ENCODE results near the gene COL27A1.
"Not testable (repeated sequence)": the region's sequence is repeated elsewhere in the genome, so short reads cannot be mapped to it uniquely, and the experiment has no call there.

COL27A1 gene

GRCh38 chr9:114320710-114321109 lies 165.4 kb downstream of the COL27A1 start:
- DNase-seq (ENCODE audit: low read depth, low spot score): not testable (repeated sequence)

GRCh38 chr9:114321759-114322158 lies 166.4 kb downstream of the COL27A1 start:
- DNase-seq (ENCODE audit: low read depth, low spot score): no peak

GRCh38 chr9:114322160-114322818 lies 167.0 kb downstream of the COL27A1 start:
- DNase-seq (ENCODE audit: low read depth, low spot score): not testable (repeated sequence)

- not testable (repeated sequence) for DNase-seq (ENCODE audit: low read depth, low spot score)
These were observed 167.6 kb downstream of the COL27A1 start, which contains the start of gene ORM1 for GRCh38 chr9:114322831-114323531. ORM1 (plus strand) TSS chr9:114323098; CDS start chr9:114323134, 36 bp downstream.

GRCh38 chr9:114323849-114324248 lies 168.5 kb downstream of the COL27A1 start:
- DNase-seq (ENCODE audit: low read depth, low spot score): not testable (repeated sequence)

GRCh38 chr9:114324492-114324891 lies 169.2 kb downstream of the COL27A1 start:
- no peak for DNase-seq (ENCODE audit: low read depth, low spot score)

- not testable (repeated sequence) for DNase-seq (ENCODE audit: low read depth, low spot score)
These were observed 169.6 kb downstream of the COL27A1 start for GRCh38 chr9:114324965-114325364.

- DNase-seq (ENCODE audit: low read depth, low spot score): not testable (repeated sequence)
These were observed 170.4 kb downstream of the COL27A1 start for GRCh38 chr9:114325684-114326254.

GRCh38 chr9:114327749-114328148 lies 172.4 kb downstream of the COL27A1 start:
- DNase-seq (ENCODE audit: low read depth, low spot score): no peak

- not testable (repeated sequence) for DNase-seq (ENCODE audit: low read depth, low spot score)
These were observed 173.1 kb downstream of the COL27A1 start for GRCh38 chr9:114328357-114328820.

- not testable (repeated sequence) for DNase-seq (ENCODE audit: low read depth, low spot score)
These were observed 173.7 kb downstream of the COL27A1 start for GRCh38 chr9:114328937-114329624.

GRCh38 chr9:114329625-114330022 lies 174.3 kb downstream of the COL27A1 start, which contains the start of gene ORM2:
ORM2 (plus strand) TSS chr9:114329869; CDS start chr9:114329905, 36 bp downstream.
- DNase-seq (ENCODE audit: low read depth, low spot score): not testable (repeated sequence)

- no peak for DNase-seq (ENCODE audit: low read depth, low spot score)
These were observed 175.3 kb downstream of the COL27A1 start for GRCh38 chr9:114330636-114331035.

GRCh38 chr9:114331229-114332195 lies 176.2 kb downstream of the COL27A1 start:
- DNase-seq (ENCODE audit: low read depth, low spot score): not testable (repeated sequence)

- DNase-seq (ENCODE audit: low read depth, low spot score): not testable (repeated sequence)
These were observed 177.2 kb downstream of the COL27A1 start for GRCh38 chr9:114332474-114333040.

GRCh38 chr9:114333718-114334117 lies 178.4 kb downstream of the COL27A1 start:
- DNase-seq (ENCODE audit: low read depth, low spot score): not testable (repeated sequence)

GRCh38 chr9:114334490-114334889 lies 179.2 kb downstream of the COL27A1 start:
- no peak for DNase-seq (ENCODE audit: low read depth, low spot score)

GRCh38 chr9:114335745-114336144 lies 180.4 kb downstream of the COL27A1 start:
- no peak for DNase-seq (ENCODE audit: low read depth, low spot score)

- DNase-seq (ENCODE audit: low read depth, low spot score): no peak
These were observed 180.8 kb downstream of the COL27A1 start for GRCh38 chr9:114336157-114336556.

Measured in ELF-1 (cell line).